Hepatocyte (in vitro differentiated cells): Measurements from ENCODE around the gene DNAH12. TPM values are rescaled to one million over a fixed set of nuclear protein-coding genes. Genes with fewer than 3 reads are reported as not detected.
A peak's percentile ranks its signal among the peaks of the same experiment; 100 is the strongest.

Experiments
- DNase-seq: peaks from one replicate; pipeline ENCODE4 v3.0.0-alpha.2; 2016; ENCODE audit warnings: low spot score
- H2AFZ ChIP-seq: fragments of 200-600 bp; sonication (generic); 2 replicates; pipeline ENCODE4 v1.6.0; 2016; ENCODE audit warnings: antibody characterized with exemption, mild to moderate bottlenecking
- H3K27ac ChIP-seq: fragments of 200-600 bp; sonication (generic); 2 replicates; pipeline ENCODE4 v1.5.1; 2016; ENCODE audit warnings: mild to moderate bottlenecking
- H3K27me3 ChIP-seq: fragments of 200-600 bp; sonication (generic); 2 replicates; pipeline ENCODE4 v1.6.1; 2016
- H3K36me3 ChIP-seq: fragments of 200-600 bp; sonication (generic); replicated peaks from 2 replicates; pipeline ENCODE4 v1.5.1; 2016; ENCODE audit warnings: low read depth; ENCODE audit not compliant: insufficient read depth
- H3K4me1 ChIP-seq: fragments of 200-600 bp; sonication (generic); 2 replicates; pipeline ENCODE4 v1.5.1; 2016; ENCODE audit warnings: mild to moderate bottlenecking, moderate library complexity; ENCODE audit not compliant: insufficient read depth
- H3K4me2 ChIP-seq: fragments of 200-600 bp; sonication (generic); 2 replicates; pipeline ENCODE4 v1.6.0; 2016
- H3K4me3 ChIP-seq: fragments of 200-600 bp; sonication (generic); 2 replicates; pipeline ENCODE4 v1.5.1; 2016; ENCODE audit warnings: mild to moderate bottlenecking
- H3K79me2 ChIP-seq: fragments of 200-600 bp; sonication (generic); 2 replicates; pipeline ENCODE4 v1.6.0; 2017; ENCODE audit warnings: mild to moderate bottlenecking
- H3K9me2 ChIP-seq: fragments of 200-600 bp; sonication (generic); replicated peaks from 2 replicates; pipeline ENCODE4 v1.6.0; 2017; ENCODE audit warnings: mild to moderate bottlenecking; ENCODE audit not compliant: insufficient read depth
- H3K9me3 ChIP-seq: fragments of 200-600 bp; sonication (generic); 2 replicates; pipeline ENCODE4 v1.5.1; 2016; ENCODE audit warnings: low read depth, mild to moderate bottlenecking
- H4K20me1 ChIP-seq: fragments of 200-600 bp; sonication (generic); 2 replicates; pipeline ENCODE4 v1.6.0; 2016; ENCODE audit warnings: mild to moderate bottlenecking; ENCODE audit not compliant: insufficient read depth, poor library complexity, severe bottlenecking
- EZH2 ChIP-seq: fragments of 200-600 bp; sonication (generic); IDR thresholded peaks from 2 replicates; pipeline ENCODE4 v1.6.1; 2016; ENCODE audit warnings: antibody characterized with exemption, mild to moderate bottlenecking, borderline replicate concordance
- EZH2phosphoT487 ChIP-seq: fragments of 200-600 bp; sonication (generic); IDR thresholded peaks from one replicate; pipeline ENCODE4 v1.6.1; 2018; ENCODE audit warnings: antibody characterized with exemption, mild to moderate bottlenecking, low read depth, moderate library complexity; ENCODE audit not compliant: unreplicated experiment, severe bottlenecking
- WGBS: methylation state at CpG from one replicate; pipeline ENCODE4 v1.1.6; 2016; ENCODE audit warnings: low lambda C conversion rate; ENCODE audit errors: missing lambda C conversion rate; 5-methylcytosine and 5-hydroxymethylcytosine counted together
- polyA plus RNA-seq: library from polyadenylated mRNA; unstranded; fragments of >200 nt; fragmentation: Nextera tagmentation; extraction: Ambion mirVana; gene quantifications from 2 replicates; pipeline ENCODE4 v1.2.1, GENCODE V29; 2016
- total RNA-seq: library from RNA; depleted of rRNA; stranded (reverse); fragments of >200 nt; gene quantifications from 2 replicates; pipeline ENCODE4 v1.2.3, GENCODE V29; 2014
- TF ChIP-seq, protein P1 (sequence below): fragments of 200-600 bp; sonication (generic); IDR thresholded peaks from 2 replicates; pipeline ENCODE4 v1.5.1; 2016; ENCODE audit warnings: antibody characterized with exemption, mild to moderate bottlenecking; ENCODE audit not compliant: poor library complexity

DNAH12 gene, protein sequence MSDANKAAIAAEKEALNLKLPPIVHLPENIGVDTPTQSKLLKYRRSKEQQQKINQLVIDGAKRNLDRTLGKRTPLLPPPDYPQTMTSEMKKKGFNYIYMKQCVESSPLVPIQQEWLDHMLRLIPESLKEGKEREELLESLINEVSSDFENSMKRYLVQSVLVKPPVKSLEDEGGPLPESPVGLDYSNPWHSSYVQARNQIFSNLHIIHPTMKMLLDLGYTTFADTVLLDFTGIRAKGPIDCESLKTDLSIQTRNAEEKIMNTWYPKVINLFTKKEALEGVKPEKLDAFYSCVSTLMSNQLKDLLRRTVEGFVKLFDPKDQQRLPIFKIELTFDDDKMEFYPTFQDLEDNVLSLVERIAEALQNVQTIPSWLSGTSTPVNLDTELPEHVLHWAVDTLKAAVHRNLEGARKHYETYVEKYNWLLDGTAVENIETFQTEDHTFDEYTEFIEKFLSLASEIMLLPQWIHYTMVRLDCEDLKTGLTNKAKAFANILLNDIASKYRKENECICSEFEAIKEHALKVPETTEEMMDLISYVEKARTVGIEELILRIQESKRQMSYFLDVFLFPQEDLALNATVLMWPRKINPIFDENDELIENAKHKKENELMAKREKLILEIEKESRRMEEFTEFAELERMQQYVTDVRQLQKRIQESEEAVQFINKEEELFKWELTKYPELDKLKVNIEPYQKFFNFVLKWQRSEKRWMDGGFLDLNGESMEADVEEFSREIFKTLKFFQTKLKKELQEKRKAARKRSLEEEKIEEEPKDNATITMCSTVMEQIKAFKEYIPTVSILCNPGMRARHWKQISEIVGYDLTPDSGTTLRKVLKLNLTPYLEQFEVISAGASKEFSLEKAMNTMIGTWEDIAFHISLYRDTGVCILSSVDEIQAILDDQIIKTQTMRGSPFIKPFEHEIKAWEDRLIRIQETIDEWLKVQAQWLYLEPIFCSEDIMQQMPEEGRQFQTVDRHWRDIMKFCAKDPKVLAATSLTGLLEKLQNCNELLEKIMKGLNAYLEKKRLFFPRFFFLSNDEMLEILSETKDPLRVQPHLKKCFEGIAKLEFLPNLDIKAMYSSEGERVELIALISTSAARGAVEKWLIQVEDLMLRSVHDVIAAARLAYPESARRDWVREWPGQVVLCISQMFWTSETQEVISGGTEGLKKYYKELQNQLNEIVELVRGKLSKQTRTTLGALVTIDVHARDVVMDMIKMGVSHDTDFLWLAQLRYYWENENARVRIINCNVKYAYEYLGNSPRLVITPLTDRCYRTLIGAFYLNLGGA (N-terminal part only)
- total RNA-seq, result 1.1 and 1.5 TPM in 2 replicates
- polyA plus RNA-seq, result 0.06 and 0.60 TPM in 2 replicates

DNA sequence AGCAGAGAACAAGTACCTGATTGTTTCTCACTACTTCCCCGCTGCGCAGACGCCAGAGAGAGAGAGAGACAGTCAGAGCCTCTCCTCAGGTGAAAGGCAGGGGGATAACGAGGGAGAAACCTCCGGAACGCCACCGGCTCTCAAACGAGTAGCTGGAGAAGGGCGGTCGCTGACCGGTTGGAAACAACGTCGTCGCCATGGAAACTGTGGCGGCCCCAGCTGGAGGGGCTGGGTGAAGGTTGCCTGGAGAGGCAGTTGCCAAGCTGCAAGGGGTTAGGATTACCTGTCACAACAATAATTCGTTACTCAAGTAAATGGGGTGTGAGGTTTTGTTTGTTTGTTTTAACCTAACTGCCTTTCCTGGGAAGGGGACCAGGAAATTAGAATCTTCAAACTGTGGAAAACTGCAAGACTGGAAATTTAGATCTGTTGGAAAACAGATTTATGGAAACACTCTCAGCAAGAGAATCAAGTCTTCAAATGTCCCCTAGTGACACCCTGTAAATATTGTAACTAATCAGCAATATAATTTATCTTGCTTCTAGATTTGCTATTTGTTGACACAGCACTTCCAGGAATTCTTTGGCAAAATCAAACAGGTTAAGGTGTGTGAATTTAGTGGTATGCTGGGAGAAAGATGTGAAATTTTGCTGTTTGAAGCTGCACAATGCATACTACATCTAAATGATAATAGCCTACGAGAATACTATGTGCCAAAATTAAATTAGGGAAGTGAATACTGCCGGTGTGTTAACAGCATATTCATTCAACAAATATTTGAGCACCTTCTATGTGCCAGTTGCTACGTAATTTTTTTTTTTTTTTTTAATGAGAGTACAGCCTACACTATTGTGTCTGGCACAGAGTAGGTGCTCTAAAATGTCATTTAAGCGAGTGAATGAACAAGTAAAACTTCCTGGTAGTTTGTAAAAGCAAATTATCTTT is at the start of gene DNAH12:
DNAH12 (minus strand) TSS at position 164 of the 945 bp plus-strand sequence. CDS start 1,474 bp downstream, outside the sequence.
- Histone ChIP-seq H2AFZ (peak within 1 kb of the TSS; percentile 84), H3K4me2 (peak within 1 kb of the TSS; percentile 77), H3K27me3 (no peaks in the 10 kb centered on the region), H3K4me3 (peak within 1 kb of the TSS; percentile 16), H4K20me1 (no peaks in the 10 kb centered on the region), H3K9me3 (no peaks in the 10 kb centered on the region), H3K9me2 (no peaks in the 10 kb centered on the region), H3K36me3 (no peaks in the 10 kb centered on the region), H3K27ac (peak within 1 kb of the TSS; percentile 52), H3K79me2 (no peaks in the 10 kb centered on the region), H3K4me1 (peaks cover 4% of the 10 kb centered on the region)
- TF ChIP-seq EZH2, result no peak
- TF ChIP-seq, protein P1, sequence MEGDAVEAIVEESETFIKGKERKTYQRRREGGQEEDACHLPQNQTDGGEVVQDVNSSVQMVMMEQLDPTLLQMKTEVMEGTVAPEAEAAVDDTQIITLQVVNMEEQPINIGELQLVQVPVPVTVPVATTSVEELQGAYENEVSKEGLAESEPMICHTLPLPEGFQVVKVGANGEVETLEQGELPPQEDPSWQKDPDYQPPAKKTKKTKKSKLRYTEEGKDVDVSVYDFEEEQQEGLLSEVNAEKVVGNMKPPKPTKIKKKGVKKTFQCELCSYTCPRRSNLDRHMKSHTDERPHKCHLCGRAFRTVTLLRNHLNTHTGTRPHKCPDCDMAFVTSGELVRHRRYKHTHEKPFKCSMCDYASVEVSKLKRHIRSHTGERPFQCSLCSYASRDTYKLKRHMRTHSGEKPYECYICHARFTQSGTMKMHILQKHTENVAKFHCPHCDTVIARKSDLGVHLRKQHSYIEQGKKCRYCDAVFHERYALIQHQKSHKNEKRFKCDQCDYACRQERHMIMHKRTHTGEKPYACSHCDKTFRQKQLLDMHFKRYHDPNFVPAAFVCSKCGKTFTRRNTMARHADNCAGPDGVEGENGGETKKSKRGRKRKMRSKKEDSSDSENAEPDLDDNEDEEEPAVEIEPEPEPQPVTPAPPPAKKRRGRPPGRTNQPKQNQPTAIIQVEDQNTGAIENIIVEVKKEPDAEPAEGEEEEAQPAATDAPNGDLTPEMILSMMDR, result no peak
- TF ChIP-seq EZH2phosphoT487, result no peak
- peak; percentile 82 for DNase-seq
- WGBS, result 11% methylated on average over 20 of the region's 20 CpGs

GRCh38 chr3:57592306-57592705 is 48.2 kb upstream of the DNAH12 start:
- H2AFZ ChIP-seq, result no peak overlapping the region
- TF ChIP-seq, protein P1, result no peak
- no peak for TF ChIP-seq EZH2phosphoT487
- TF ChIP-seq EZH2, result no peak
- no peaks in the 10 kb centered on the region for H3K9me3 ChIP-seq
- no peaks in the 10 kb centered on the region for H3K9me2 ChIP-seq
- WGBS, result 76% methylated on average over 6 of the region's 6 CpGs
- no peak overlapping the region for H3K4me3 ChIP-seq
- H3K36me3 ChIP-seq, result no peaks in the 10 kb centered on the region
- no peak overlapping the region for H3K27ac ChIP-seq
- H4K20me1 ChIP-seq, result peaks cover 90% of the 10 kb centered on the region
- H3K4me2 ChIP-seq, result peak overlapping the region; percentile 84
- no peak for DNase-seq
- H3K79me2 ChIP-seq, result peaks cover 95% of the 10 kb centered on the region
- H3K4me1 ChIP-seq, result peaks cover 15% of the 10 kb centered on the region
- H3K27me3 ChIP-seq, result no peaks in the 10 kb centered on the region

- H4K20me1 ChIP-seq, result peaks cover 100% of the 10 kb centered on the region
- no peaks in the 10 kb centered on the region for H3K27me3 ChIP-seq
- TF ChIP-seq, protein P1, result no peak
- no peak for TF ChIP-seq EZH2
- no peak for TF ChIP-seq EZH2phosphoT487
- H3K9me3 ChIP-seq, result no peaks in the 10 kb centered on the region
- DNase-seq, result no peak
- WGBS, result 71% methylated on average over 2 of the region's 2 CpGs
- H3K79me2 ChIP-seq, result peaks cover 100% of the 10 kb centered on the region
- no peaks in the 10 kb centered on the region for H3K36me3 ChIP-seq
- peaks cover 29% of the 10 kb centered on the region for H3K4me1 ChIP-seq
- H3K4me3 ChIP-seq, result no peak overlapping the region
- no peak overlapping the region for H2AFZ ChIP-seq
- peak overlapping the region; percentile 31 for H3K4me2 ChIP-seq
- H3K27ac ChIP-seq, result peak overlapping the region; percentile 42
- H3K9me2 ChIP-seq, result no peaks in the 10 kb centered on the region
These were observed 43.8 kb upstream of the DNAH12 start for GRCh38 chr3:57587905-57588304.
